GM23338 (cell line): ENCODE results near the gene PCYT1A. TPM values are rescaled to one million over a fixed set of nuclear protein-coding genes. Genes with fewer than 3 reads are reported as not detected.

Source experiments
- ATAC-seq: fragments of 200-7000 bp; cut with Tn5 transposase; 3 replicates; pipeline ENCODE4 v1.9.1; 2020
- DNase-seq: peaks from one replicate; pipeline ENCODE4 v3.0.0-alpha.2; 2015; ENCODE audit warnings: low spot score
- H2AFZ ChIP-seq: fragments of 200-600 bp; sonication (generic); 2 replicates; pipeline ENCODE4 v1.8.0; 2016; ENCODE audit warnings: antibody characterized with exemption, mild to moderate bottlenecking, moderate library complexity
- H3F3A ChIP-seq: fragments of 200-600 bp; sonication (generic); replicated peaks from 2 replicates; pipeline ENCODE4 v1.8.0; 2017; ENCODE audit warnings: antibody characterized with exemption, mixed run types, low read depth
- H3K27ac ChIP-seq: fragments of 200-600 bp; sonication (generic); 2 replicates; pipeline ENCODE4 v1.6.1; 2016; ENCODE audit warnings: low read depth
- H3K27me3 ChIP-seq: fragments of 200-600 bp; sonication (generic); 2 replicates; pipeline ENCODE4 v1.8.0; 2016; ENCODE audit warnings: mild to moderate bottlenecking, mixed run types, moderate library complexity; ENCODE audit not compliant: insufficient read depth
- H3K36me3 ChIP-seq: fragments of 200-600 bp; sonication (generic); 2 replicates; pipeline ENCODE4 v1.8.0; 2016; ENCODE audit warnings: mild to moderate bottlenecking; ENCODE audit not compliant: insufficient read depth
- H3K4me1 ChIP-seq: fragments of 200-600 bp; sonication (generic); 2 replicates; pipeline ENCODE4 v1.8.0; 2016; ENCODE audit warnings: mild to moderate bottlenecking, moderate library complexity; ENCODE audit not compliant: insufficient read depth
- H3K4me2 ChIP-seq: fragments of 200-600 bp; sonication (generic); 2 replicates; pipeline ENCODE4 v1.7.1; 2017; ENCODE audit warnings: mixed run types
- H3K4me3 ChIP-seq: fragments of 200-600 bp; sonication (generic); 2 replicates; pipeline ENCODE4 v1.6.1; 2016; ENCODE audit warnings: mixed run types
- H3K79me2 ChIP-seq: fragments of 200-600 bp; sonication (generic); replicated peaks from 2 replicates; pipeline ENCODE4 v1.8.0; 2017; ENCODE audit warnings: mild to moderate bottlenecking; ENCODE audit not compliant: insufficient read depth
- H3K9me2 ChIP-seq: fragments of 200-600 bp; sonication (generic); 2 replicates; pipeline ENCODE4 v1.8.0; 2017; ENCODE audit not compliant: insufficient read depth
- H4K20me1 ChIP-seq: fragments of 200-600 bp; sonication (generic); replicated peaks from 2 replicates; pipeline ENCODE4 v1.8.0; 2017; ENCODE audit warnings: mild to moderate bottlenecking; ENCODE audit not compliant: insufficient read depth
- H3K27ac Mint-ChIP-seq: 2 replicates; pipeline ENCODE4 v1.8.0; 2020; ENCODE audit warnings: inconsistent platforms, mild to moderate bottlenecking, moderate library complexity, mixed read lengths
- H3K27me3 Mint-ChIP-seq: 3 replicates; pipeline ENCODE4 v1.8.0; 2022; ENCODE audit warnings: low read depth, mild to moderate bottlenecking, moderate library complexity, mixed read lengths, inconsistent platforms; ENCODE audit not compliant: insufficient read depth, poor library complexity
- H3K36me3 Mint-ChIP-seq: 3 replicates; pipeline ENCODE4 v1.8.0; 2021; ENCODE audit warnings: low read depth, mild to moderate bottlenecking, inconsistent platforms, moderate library complexity, mixed read lengths
- H3K4me1 Mint-ChIP-seq: 3 replicates; pipeline ENCODE4 v1.8.0; 2020; ENCODE audit warnings: mild to moderate bottlenecking, inconsistent platforms, mixed read lengths
- H3K4me3 Mint-ChIP-seq: 3 replicates; pipeline ENCODE4 v1.8.0; 2021; ENCODE audit warnings: moderate library complexity, mild to moderate bottlenecking, inconsistent platforms, mixed read lengths
- H3K9me3 Mint-ChIP-seq: 3 replicates; pipeline ENCODE4 v1.8.0; 2020; ENCODE audit warnings: moderate library complexity, mild to moderate bottlenecking, inconsistent platforms, mixed read lengths
- CREB1 ChIP-seq: fragments of 250-450 bp; sonication (Bioruptor Pico); IDR thresholded peaks from 2 replicates; pipeline ENCODE4 v1.5.0; 2020; ENCODE audit warnings: low read depth, mild to moderate bottlenecking, moderate library complexity
- EZH2 ChIP-seq: fragments of 200-600 bp; sonication (generic); IDR thresholded peaks from one replicate; pipeline ENCODE4 v1.8.0; 2017; ENCODE audit warnings: antibody characterized with exemption, mild to moderate bottlenecking, low read depth; ENCODE audit not compliant: unreplicated experiment
- EZH2phosphoT487 ChIP-seq: fragments of 200-600 bp; sonication (generic); IDR thresholded peaks from one replicate; pipeline ENCODE4 v1.8.1; 2018; ENCODE audit warnings: antibody characterized with exemption; ENCODE audit not compliant: unreplicated experiment
- JUNB ChIP-seq: IDR thresholded peaks from one replicate; pipeline ENCODE4 v1.6.1; 2016; ENCODE audit warnings: antibody characterized with exemption; ENCODE audit not compliant: unreplicated experiment
- NANOG ChIP-seq: IDR thresholded peaks from 2 replicates; pipeline ENCODE4 v1.6.1; 2016; ENCODE audit warnings: antibody characterized with exemption, borderline replicate concordance
- REST ChIP-seq: IDR thresholded peaks from one replicate; pipeline ENCODE4 v1.6.1; 2018; ENCODE audit warnings: antibody characterized with exemption; ENCODE audit not compliant: unreplicated experiment
- ZNF114 ChIP-seq: fragments of 250-450 bp; sonication (Bioruptor Pico); IDR thresholded peaks from 2 replicates; pipeline ENCODE4 v1.5.0; 2020; ENCODE audit warnings: mild to moderate bottlenecking, moderate library complexity
- ZNF331 ChIP-seq: fragments of 250-450 bp; sonication (Bioruptor Pico); IDR thresholded peaks from 2 replicates; pipeline ENCODE4 v1.5.0; 2020; ENCODE audit warnings: low read depth, mild to moderate bottlenecking, moderate library complexity
- polyA plus RNA-seq: library from polyadenylated mRNA; unstranded; fragments of >200 nt; fragmentation: Nextera tagmentation; extraction: Ambion mirVana; gene quantifications from 2 replicates; pipeline ENCODE4 v1.2.1, GENCODE V29; 2016
- total RNA-seq: library from RNA; depleted of rRNA; stranded (reverse); fragments of >200 nt; shearing (Covaris generic); gene quantifications from 2 replicates; pipeline ENCODE4 v1.2.3, GENCODE V29; 2014
- TF ChIP-seq, protein P1 (sequence below): IDR thresholded peaks from 2 replicates; pipeline ENCODE4 v1.6.1; 2016; ENCODE audit warnings: antibody characterized with exemption

Gene PCYT1A
- total and polyA plus RNA-seq, 2 experiments from 2014 or later, result 11.6 to 35.8 TPM

DNA sequence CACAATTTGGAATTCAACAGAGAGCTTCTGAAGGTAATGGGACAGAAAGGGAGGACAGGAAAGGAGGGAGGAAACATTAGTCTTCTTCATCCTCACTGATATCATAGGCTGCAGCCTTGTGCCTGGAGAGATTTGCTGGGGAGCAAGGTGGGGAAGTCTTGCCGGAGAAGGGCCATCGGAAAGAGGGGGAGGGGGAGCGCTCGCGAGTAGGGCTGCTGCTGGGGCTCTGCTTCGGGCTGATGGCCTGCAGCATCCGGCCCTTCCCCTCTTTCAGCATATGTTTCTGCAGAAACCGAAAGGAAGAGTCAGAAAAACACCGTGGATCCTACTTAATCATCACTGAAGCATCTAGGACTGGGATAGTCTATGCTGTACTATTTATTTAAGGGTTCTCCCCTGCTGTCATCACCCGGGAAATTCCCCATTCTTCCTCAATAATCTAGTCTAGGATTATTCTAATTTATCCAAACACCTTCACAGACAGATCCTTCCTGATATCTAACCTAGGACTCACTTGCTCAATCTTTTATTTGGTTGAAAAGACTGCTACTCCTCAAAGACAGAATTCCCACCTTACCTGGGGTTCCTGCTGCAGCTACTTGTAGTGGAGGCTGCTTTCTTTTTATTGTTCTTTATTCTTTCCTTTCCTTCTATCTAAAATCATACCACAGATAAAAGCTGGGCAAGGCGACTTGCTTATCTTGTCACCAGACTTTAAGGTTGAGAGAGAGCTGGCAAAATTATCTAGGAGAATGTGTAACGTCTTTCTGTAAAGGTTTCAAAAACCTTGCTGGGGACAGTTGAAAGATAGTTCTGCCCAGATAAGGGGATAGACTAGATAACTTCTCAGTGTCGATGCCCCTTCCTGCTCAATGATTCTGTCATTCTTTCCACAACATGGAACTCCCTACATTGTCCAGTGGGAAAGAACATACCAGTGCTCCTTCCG lies 48.6 kb downstream of the PCYT1A start (continued):
- TF ChIP-seq EZH2 (no peak), EZH2phosphoT487 (no peak), REST (no peak), NANOG (no peak)

- no peak overlapping the region for H2AFZ ChIP-seq
- H3K9me2 ChIP-seq, result no peaks in the 10 kb centered on the region
- H3K36me3 ChIP-seq, result no peaks in the 10 kb centered on the region; the same call in 1 of the 2 replicates
- 0 out of 2 replicates have a peak, but pooled peaks cover 3% of the 10 kb centered on the region for H3F3A ChIP-seq
- ATAC-seq, result no peak
- 0 out of 2 replicates have a peak, but pooled peaks cover 5% of the 10 kb centered on the region for H4K20me1 ChIP-seq
- peaks cover 9% of the 10 kb centered on the region; the same call in 1 of the 3 replicates for H3K4me1 Mint-ChIP-seq
- H3K4me3 ChIP-seq, result no peak overlapping the region
- DNase-seq, result no peak
- H3K4me2 ChIP-seq, result no peak overlapping the region
- no peaks in the 10 kb centered on the region for H3K27me3 Mint-ChIP-seq
- H3K27ac Mint-ChIP-seq, result no peak overlapping the region
- H3K36me3 Mint-ChIP-seq, result peaks cover 17% of the 10 kb centered on the region
- H3K4me1 ChIP-seq, result peaks cover 9% of the 10 kb centered on the region; the same call in 1 of the 2 replicates
- no peak overlapping the region for H3K27ac ChIP-seq
- H3K9me3 Mint-ChIP-seq, result no peaks in the 10 kb centered on the region
- no peaks in the 10 kb centered on the region for H3K79me2 ChIP-seq
- H3K4me3 Mint-ChIP-seq, result no peak overlapping the region
- H3K27me3 ChIP-seq, result no peaks in the 10 kb centered on the region
- TF ChIP-seq ZNF114 (no peak), JUNB (no peak), CREB1 (CRISPR knock-in tag) (no peak), ZNF331 (CRISPR knock-in tag) (no peak), REST (no peak), NANOG (no peak)
- TF ChIP-seq, protein P1, sequence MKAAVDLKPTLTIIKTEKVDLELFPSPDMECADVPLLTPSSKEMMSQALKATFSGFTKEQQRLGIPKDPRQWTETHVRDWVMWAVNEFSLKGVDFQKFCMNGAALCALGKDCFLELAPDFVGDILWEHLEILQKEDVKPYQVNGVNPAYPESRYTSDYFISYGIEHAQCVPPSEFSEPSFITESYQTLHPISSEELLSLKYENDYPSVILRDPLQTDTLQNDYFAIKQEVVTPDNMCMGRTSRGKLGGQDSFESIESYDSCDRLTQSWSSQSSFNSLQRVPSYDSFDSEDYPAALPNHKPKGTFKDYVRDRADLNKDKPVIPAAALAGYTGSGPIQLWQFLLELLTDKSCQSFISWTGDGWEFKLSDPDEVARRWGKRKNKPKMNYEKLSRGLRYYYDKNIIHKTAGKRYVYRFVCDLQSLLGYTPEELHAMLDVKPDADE, result no peak
These were observed 50.3 kb downstream of the PCYT1A start for GRCh38 chr3:196237203-196237602.
